Fibroblast of gingiva (primary cell): ENCODE measurements around the gene TMEM203.

Experiments
- DNase-seq: peaks from one replicate; pipeline ENCODE4 v3.0.0-alpha.2; 2011; ENCODE audit warnings: low read depth

TMEM203 gene

GRCh38 chr9:137179761-137180160 lies 25.7 kb downstream of the TMEM203 start:
- DNase-seq: no peak

GRCh38 chr9:137178939-137179630 lies 26.4 kb downstream of the TMEM203 start:
- DNase-seq: no peak

GRCh38 chr9:137178201-137178938 lies 27.1 kb downstream of the TMEM203 start:
- DNase-seq: no peak

- no peak for DNase-seq
These were observed 28.9 kb downstream of the TMEM203 start for GRCh38 chr9:137176302-137177182.

- no peak for DNase-seq
These were observed 30.0 kb downstream of the TMEM203 start for GRCh38 chr9:137175345-137175961.

- DNase-seq: no peak
These were observed 30.6 kb downstream of the TMEM203 start for GRCh38 chr9:137174722-137175293.

GRCh38 chr9:137173796-137174664 lies 31.4 kb downstream of the TMEM203 start:
- DNase-seq: no peak

GRCh38 chr9:137172901-137173795 lies 32.3 kb downstream of the TMEM203 start:
- no peak for DNase-seq

GRCh38 chr9:137171149-137171900 lies 34.1 kb downstream of the TMEM203 start:
- DNase-seq: no peak

- no peak for DNase-seq
These were observed 34.8 kb downstream of the TMEM203 start for GRCh38 chr9:137170486-137171148.

GRCh38 chr9:137169896-137170358 lies 35.5 kb downstream of the TMEM203 start, which contains the start of gene LRRC26:
TSS of gene LRRC26 (minus strand) at chr9:137170051. CDS start at chr9:137169943, 108 bp downstream.
- DNase-seq: no peak

- DNase-seq: no peak
These were observed 36.3 kb downstream of the TMEM203 start for GRCh38 chr9:137168904-137169856.

GRCh38 chr9:137168573-137168903 lies 36.9 kb downstream of the TMEM203 start:
- no peak for DNase-seq

GRCh38 chr9:137167747-137168572 lies 37.5 kb downstream of the TMEM203 start:
- no peak for DNase-seq

GRCh38 chr9:137167277-137167746 lies 38.1 kb downstream of the TMEM203 start:
- DNase-seq: no peak
